Measurements from ENCODE around the gene PPP1R16B.
A peak's percentile ranks its signal among the peaks of the same experiment; 100 is the strongest.

PPP1R16B gene

GRCh38 chr20:38965264-38965663 is 159.8 kb downstream of the PPP1R16B start:
- no peak for DNase-seq (ENCODE audit: low read depth)

DNA sequence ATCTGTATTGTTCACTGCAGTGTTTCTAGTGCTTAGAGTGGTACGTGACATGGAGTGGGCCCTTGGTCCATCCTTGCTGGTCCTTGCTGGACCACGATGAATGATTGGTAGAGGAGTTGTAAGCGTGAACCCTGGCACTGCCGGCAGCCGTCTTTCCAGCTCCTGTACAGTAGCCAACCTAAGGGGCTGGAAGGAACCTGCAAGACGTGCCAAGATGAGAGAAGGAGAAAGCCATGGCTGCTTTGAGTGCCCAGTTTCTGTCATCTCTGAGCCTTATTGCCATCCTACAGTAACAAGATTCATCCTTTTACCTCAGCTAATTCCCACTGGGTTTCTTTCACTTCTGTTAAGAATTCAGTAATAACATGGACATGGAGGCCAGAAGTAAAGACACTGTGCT is 162.6 kb downstream of the PPP1R16B start:
- no peak for DNase-seq (ENCODE audit: low read depth)

- no peak for DNase-seq (ENCODE audit: low read depth)
These were observed 164.2 kb downstream of the PPP1R16B start for GRCh38 chr20:38969708-38970107.

DNA sequence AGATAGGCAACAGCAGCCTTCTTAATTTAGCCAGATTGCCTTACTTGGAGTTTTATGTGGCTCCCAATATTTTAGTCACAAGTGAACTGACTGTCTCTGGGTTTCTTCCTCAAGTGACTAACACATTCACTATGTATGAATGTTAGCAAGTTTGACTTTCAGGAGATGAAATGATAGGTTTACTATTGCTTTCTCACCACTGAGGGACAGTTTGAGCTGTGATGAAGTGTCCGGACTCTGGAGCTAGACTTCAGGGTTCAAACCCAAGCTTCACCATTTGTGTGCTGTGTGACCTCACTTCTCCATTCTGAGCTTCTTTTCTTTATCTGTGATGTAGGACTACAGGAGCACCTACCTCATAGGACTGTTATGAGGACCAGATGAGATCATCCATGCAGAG is 164.8 kb downstream of the PPP1R16B start:
- peak; percentile 77 for DNase-seq (ENCODE audit: low read depth)

Measured in HS-5 (cell line).